NCI-H2081 (cell line): ENCODE measurements around the gene SYTL3.
"Not testable (repeated sequence)": the region's sequence is repeated elsewhere in the genome, so short reads cannot be mapped to it uniquely, and the experiment has no call there.

Experiments used
- DNase-seq, 2 experiments: peaks; one replicate each; lab custom pipeline; 2025; lab: John Stamatoyannopoulos, UW

SYTL3 gene

DNA sequence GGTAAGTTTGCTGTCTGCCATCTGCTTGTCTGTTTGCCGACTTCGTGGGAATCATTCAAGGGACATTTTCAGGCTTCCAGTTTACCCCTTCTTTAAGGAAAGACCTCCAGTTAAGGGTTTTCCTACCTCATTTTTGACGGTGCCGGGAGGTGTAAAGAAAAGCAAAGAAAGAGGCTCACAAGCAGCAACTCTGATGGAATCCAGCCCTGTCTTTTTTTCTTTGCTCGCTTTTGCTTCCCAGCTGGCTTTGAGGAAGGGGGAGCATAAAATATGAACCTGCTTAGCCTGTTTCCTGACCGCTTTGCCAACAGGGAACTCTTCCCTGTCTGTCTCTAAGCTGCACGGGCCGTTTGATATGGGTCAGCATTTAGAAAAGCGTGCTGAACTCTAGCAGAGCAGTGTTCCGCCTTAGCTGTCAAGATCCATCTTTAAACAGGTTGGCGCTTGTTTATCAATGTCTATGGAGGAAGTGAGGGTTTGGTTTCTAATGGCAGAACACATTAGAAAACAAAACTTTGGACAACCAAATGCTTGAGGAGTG is 13.8 kb downstream of the SYTL3 start:
- peak in 1 of 2 experiments; percentile 62 for DNase-seq

DNA sequence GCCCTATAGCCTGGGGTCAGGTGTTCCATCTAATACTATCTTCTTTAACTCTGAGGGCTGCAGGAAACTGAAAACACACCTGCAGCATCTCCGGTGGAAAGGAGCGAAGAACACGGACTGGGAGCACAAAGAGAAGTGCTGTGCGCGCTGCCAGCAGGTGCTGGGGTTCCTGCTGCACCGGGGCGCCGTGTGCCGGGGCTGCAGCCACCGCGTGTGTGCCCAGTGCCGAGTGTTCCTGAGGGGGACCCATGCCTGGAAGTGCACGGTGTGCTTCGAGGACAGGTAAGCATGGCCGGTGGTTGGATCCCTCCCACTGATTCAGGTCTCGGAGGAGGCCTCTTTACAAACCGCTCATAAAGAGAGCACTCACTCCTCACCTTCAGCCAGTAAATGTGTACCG is 15.5 kb downstream of the SYTL3 start:
- DNase-seq, result no peak

GRCh38 chr6:158666628-158667359 is 16.9 kb downstream of the SYTL3 start:
- DNase-seq, result no peak

GRCh38 chr6:158667360-158667981 is 17.6 kb downstream of the SYTL3 start:
- no peak for DNase-seq

GRCh38 chr6:158668707-158669103 is 18.9 kb downstream of the SYTL3 start:
- DNase-seq, result no peak

DNA sequence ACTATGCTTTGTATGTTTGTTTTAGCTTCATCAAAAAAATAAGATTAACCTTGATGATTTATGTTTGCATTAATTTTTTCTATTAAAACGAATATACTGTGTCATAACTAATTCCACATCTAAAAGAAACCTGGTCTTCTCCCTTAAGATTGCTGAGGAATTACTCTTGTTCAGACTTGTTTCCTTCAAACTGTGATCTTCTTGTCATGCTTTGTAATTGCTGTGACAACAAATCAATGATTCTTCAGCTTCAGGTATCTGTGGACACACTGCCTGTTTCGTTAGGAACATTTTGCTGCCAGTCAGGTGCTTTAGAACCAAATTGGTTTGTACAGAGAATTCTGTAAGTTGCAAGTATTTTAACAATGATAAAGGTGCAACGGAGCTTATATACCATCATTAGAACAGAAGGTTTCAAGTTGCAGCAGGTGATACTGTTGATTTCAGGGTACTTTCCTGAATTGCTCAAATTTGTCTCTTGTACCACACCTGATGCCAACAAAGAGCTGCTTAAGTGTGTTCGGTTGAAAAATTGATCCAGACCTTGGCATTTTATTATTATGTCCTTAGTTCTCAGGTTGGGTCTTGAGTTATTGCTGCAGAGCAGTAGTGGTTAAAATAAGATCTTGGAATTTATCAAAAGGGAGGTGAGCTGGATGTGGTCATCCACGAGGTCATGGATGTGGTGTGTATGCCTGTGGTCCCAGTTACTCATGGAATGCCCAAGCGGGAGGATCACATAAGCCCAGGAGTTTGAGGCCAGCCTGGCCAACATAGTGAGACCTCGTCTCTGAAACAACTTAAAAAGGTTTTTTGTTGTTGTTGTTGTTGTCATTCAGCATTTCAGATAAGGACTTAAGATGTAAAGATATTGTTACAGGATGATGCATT is 19.5 kb downstream of the SYTL3 start:
- DNase-seq, result peak in 1 of 2 experiments; percentile 14

DNA sequence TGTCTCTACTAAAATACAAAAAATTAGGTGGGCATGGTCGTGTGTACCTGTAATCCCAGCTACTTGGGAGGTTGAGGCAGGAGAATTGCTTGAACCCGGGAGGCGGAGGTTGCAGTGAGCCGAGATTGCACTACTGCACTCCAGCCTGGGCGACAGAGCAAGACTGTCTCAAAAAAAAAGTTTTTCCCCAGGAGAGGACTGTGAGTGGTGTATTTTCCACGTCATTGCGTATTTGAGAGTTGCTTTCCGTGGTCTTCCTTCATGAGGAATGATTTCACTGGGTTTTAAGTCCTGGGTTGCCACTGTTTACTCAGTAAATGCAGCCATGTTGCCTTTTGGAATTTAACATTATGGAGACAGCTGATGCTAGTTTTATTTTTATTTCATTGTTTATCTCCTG is 22.3 kb downstream of the SYTL3 start:
- DNase-seq, result not testable (repeated sequence)

- no peak for DNase-seq
These were observed 22.9 kb downstream of the SYTL3 start for GRCh38 chr6:158672726-158673125.

DNA sequence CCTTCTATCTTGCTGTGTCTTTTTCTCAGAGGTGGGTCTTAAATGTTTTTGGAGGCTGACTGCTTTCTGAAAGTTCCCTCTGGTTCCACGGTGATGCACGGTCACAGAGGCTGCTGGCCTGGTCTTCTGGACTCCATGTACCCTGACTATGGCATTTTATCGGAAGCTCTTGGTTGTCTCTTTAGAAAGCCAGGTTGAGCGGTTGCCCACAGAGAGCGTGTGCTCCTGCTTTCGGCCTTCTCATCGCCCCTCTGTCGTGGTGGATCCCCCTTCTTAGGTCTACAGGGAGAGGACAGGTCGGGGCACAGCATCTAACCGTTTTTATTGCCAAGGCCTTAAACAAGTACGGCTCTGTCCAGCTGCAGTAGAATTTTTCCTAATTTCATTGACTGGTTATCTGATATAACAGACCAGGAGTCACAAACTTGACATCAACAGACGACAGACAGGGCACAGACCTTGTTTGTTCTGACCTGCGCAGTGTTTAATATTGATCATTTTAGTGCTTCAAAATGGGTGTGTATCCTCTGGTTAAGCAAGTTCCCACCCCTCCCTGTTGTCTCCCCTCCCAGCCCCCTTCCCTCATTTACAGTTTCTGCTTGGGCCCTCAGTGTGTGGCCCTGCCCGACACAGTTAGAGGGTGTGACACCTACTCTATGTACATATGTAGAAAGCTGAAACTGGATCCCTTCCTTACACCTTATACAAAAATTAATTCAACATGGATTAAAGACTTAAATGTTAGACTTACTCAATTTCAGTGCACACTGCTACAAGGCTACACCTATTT is 24.7 kb downstream of the SYTL3 start:
- no peak for DNase-seq

- DNase-seq, result not testable (repeated sequence)
These were observed 27.2 kb downstream of the SYTL3 start for GRCh38 chr6:158677094-158677493.

DNA sequence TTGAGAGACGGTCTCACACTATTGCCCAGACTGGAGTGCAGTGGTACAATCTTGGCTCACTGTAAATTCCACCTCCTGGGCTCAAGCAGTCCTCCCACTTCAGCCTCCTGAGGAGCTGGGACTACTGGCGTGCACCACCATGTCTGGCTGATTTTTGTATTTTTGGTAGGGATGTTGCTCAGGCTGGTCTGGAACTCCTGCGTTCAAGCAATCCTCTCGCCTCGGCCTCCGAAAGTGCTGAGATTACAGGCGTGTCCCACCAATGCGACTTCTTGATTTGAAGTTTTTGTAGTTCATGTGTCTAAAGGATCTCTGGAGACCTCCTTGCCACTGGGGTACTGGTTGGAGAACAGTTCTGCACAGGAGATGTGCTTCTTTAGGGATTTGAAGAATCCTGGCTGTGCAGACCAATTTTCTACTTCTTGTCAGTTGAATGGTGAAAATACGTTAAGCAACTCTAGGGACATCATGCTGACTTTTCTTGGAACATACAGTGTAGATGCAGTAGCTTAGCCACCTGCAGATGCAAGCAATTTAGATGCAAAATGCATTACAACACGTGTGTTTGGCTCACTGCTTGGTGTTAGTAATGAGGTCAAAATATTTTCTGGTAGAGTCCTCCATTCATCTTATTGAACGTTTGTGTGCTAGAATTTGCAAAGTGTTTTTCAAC is 28.2 kb downstream of the SYTL3 start:
- no peak for DNase-seq

- no peak for DNase-seq
These were observed 30.2 kb downstream of the SYTL3 start for GRCh38 chr6:158680015-158680414.

GRCh38 chr6:158680481-158680880 is 30.6 kb downstream of the SYTL3 start:
- DNase-seq, result no peak

- DNase-seq, result no peak
These were observed 34.5 kb downstream of the SYTL3 start for GRCh38 chr6:158684311-158684710.

DNA sequence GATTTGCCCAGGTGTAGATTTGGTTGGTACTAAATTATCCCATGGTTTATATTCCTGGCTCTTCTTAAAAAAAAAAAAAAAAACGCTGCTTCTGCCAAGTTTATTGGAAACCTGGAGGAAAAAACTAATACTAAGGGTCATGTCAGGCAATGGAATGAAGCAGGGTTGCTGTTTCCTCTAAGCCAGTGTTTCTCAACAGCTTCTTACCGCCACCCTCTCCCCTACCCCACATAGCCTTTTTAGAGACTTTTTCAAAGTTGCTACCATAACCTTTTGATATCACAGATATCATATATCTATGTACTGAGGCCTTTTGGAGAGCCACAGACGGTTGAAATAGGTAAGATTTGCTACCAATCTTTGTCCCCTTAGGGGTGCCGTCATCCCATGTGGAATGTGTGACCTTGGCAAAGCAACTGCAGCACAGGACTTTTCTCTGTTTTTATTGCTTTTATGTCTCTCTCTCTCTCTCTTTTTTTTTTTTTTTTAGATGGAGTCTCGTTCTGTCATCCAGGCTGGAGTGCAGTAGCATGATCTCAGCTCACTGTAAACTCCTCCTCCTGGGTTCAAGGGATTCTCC is 35.0 kb downstream of the SYTL3 start:
- DNase-seq, result no peak

DNA sequence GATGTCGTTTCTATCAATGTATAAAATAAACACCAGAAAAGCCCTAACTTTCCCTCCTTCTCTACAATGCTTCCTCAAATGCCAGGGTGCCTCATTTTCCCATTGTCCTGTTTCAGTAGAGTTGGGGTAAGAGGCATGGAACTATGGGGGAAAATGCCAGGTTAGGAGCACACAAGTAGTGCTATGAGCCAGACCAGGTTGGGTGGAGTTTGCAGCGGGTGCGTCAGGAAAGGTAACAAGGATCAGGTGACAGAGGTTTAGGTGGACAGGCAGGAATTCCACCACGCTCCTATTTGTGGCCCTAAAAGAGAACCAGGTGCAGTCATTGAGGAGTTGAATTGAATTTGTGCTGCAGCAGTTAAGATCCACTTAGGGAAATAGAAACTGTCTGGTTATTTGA is 36.5 kb downstream of the SYTL3 start:
- no peak for DNase-seq

GRCh38 chr6:158686791-158687381 is 37.0 kb downstream of the SYTL3 start:
- no peak for DNase-seq

GRCh38 chr6:158687506-158687905 is 37.7 kb downstream of the SYTL3 start:
- DNase-seq, result no peak

DNA sequence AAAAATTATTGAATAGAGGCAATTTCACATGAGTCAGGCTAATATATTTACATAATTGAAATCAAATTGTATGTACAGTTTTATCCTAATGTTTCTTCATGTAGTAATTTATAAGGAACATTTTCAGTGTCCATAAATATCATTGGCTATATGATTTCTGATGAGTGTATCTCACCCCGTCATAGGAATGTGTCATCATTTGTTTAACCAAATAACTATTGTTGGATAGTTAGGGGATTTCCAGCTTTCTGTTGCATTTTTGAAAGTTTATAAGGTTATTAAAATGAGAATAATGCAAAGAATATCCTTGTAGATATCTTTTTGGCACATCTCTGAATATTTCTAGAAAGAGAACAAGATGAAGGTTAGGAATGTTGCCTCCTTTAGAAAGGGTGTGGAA is 39.0 kb downstream of the SYTL3 start:
- DNase-seq, result no peak

- DNase-seq, result no peak
These were observed 45.1 kb downstream of the SYTL3 start for GRCh38 chr6:158694913-158695312.
